HepG2 (cell line): ENCODE results near the gene TUBB4B. TPM values are rescaled to one million over a fixed set of nuclear protein-coding genes. Genes with fewer than 3 reads are reported as not detected.

Experiments
- BATF2 ChIP-seq: sonication (generic); formaldehyde crosslinking; IDR thresholded peaks from 2 replicates; pipeline ENCODE4 v1.8.0; 2022; ENCODE audit warnings: mild to moderate bottlenecking, missing genetic modification reagents, moderate library complexity
- ELF1 ChIP-seq: sonication (generic); formaldehyde crosslinking; IDR thresholded peaks from 2 replicates; pipeline ENCODE4 v1.4.0; 2020; ENCODE audit warnings: missing genetic modification reagents
- GATAD1 ChIP-seq: IDR thresholded peaks from 2 replicates; pipeline ENCODE4 v1.6.1; 2016; ENCODE audit warnings: missing genetic modification reagents, missing compliant biosample characterization
- KDM2A ChIP-seq: sonication (generic); formaldehyde crosslinking; IDR thresholded peaks from 2 replicates; pipeline ENCODE4 v1.4.0; 2020; ENCODE audit warnings: low read depth, missing genetic modification reagents, borderline replicate concordance
- KMT2B ChIP-seq: IDR thresholded peaks from 2 replicates; pipeline ENCODE4 v1.6.1; 2016; ENCODE audit warnings: missing genetic modification reagents, missing compliant biosample characterization
- MEIS1 ChIP-seq: sonication (generic); formaldehyde crosslinking; IDR thresholded peaks from 2 replicates; pipeline ENCODE4 v1.9.0; 2021; ENCODE audit warnings: mild to moderate bottlenecking, missing genetic modification reagents, moderate library complexity, borderline replicate concordance
- MLXIP ChIP-seq: sonication (generic); formaldehyde crosslinking; IDR thresholded peaks from 2 replicates; pipeline ENCODE4 v1.9.0; 2021; ENCODE audit warnings: missing genetic modification reagents, borderline replicate concordance
- MYC ChIP-seq: sonication (generic); formaldehyde crosslinking; IDR thresholded peaks from 2 replicates; pipeline ENCODE4 v1.9.0; 2021; ENCODE audit warnings: missing genetic modification reagents, borderline replicate concordance
- RXRA ChIP-seq: sonication (generic); formaldehyde crosslinking; IDR thresholded peaks from 2 replicates; pipeline ENCODE4 v1.5.1; 2020; ENCODE audit warnings: missing genetic modification reagents
- SAP130 ChIP-seq: IDR thresholded peaks from 2 replicates; pipeline ENCODE4 v1.6.1; 2016; ENCODE audit warnings: low read depth
- SMAD1 ChIP-seq: sonication (generic); formaldehyde crosslinking; IDR thresholded peaks from 2 replicates; pipeline ENCODE4 v1.4.0; 2020; ENCODE audit warnings: missing genetic modification reagents, low read depth, mild to moderate bottlenecking, borderline replicate concordance
- TBP ChIP-seq: sonication (generic); formaldehyde crosslinking; IDR thresholded peaks from 2 replicates; pipeline ENCODE4 v1.5.0; 2020; ENCODE audit warnings: missing genetic modification reagents
- THAP9 ChIP-seq: sonication (generic); formaldehyde crosslinking; IDR thresholded peaks from 2 replicates; pipeline ENCODE4; 2020; ENCODE audit warnings: missing genetic modification reagents, mild to moderate bottlenecking, borderline replicate concordance
- WIZ ChIP-seq: sonication (generic); formaldehyde crosslinking; IDR thresholded peaks from 2 replicates; pipeline ENCODE4 v1.5.1; 2020; ENCODE audit warnings: mild to moderate bottlenecking, missing genetic modification reagents
- ZFAT ChIP-seq: sonication (generic); formaldehyde crosslinking; conservative IDR thresholded peaks from 2 replicates; pipeline ENCODE4 v1.8.1; 2023; ENCODE audit warnings: missing genetic modification reagents, inconsistent platforms
- ZNF607 ChIP-seq: sonication (generic); formaldehyde crosslinking; IDR thresholded peaks from 2 replicates; pipeline ENCODE4 v1.5.1; 2020; ENCODE audit warnings: missing genetic modification reagents, mild to moderate bottlenecking, borderline replicate concordance
- ZNF660 ChIP-seq: sonication (generic); formaldehyde crosslinking; IDR thresholded peaks from 2 replicates; pipeline ENCODE4 v1.5.1; 2020; ENCODE audit warnings: mild to moderate bottlenecking, low read depth, missing genetic modification reagents, borderline replicate concordance
- polyA plus RNA-seq, 8 experiments: library from polyadenylated mRNA; depleted of rRNA in 3 of 8; stranded (reverse) in 7 of 8; unstranded in 1 of 8; fragments of >200 nt; fragmentation: Illumina TruSeq in 4 of 8; extraction: Trizol in 4 of 8; gene quantifications; 2 replicates each; pipeline versions ENCODE4 v1.2.1 to v1.2.3, GENCODE V29; 2011 to 2016; ENCODE audit warnings: low read depth in 4 of 8, missing spikeins in 1 of 8, mixed read lengths in 1 of 8; ENCODE audit not compliant: insufficient read depth in 1 of 8
- total RNA-seq, 5 experiments: library from RNA; depleted of rRNA; stranded (reverse); fragments of >200 nt; fragmentation: Illumina TruSeq; extraction: Trizol; gene quantifications; 2 replicates each; pipeline ENCODE4 v1.2.3, GENCODE V29; 2016; ENCODE audit warnings: low read depth in 1 of 5

Gene TUBB4B
- total and polyA plus RNA-seq, 2 of the 13 experiments (the other 11 are each of a cell fraction or from before 2014, with no cell fraction given): 182 to 412 TPM

- TF ChIP-seq MLXIP (CRISPR knock-in tag): 0 out of 2 replicates have a peak, but pooled peaks have one; percentile 26
- peak; percentile 61; the same call in 1 of the 2 replicates for TF ChIP-seq MEIS1 (CRISPR knock-in tag)
- no peak for TF ChIP-seq SMAD1 (CRISPR knock-in tag)
- TF ChIP-seq SAP130 (CRISPR knock-in tag): peak; percentile 7; the same call in 1 of the 2 replicates
- no peak for TF ChIP-seq ZNF660 (CRISPR knock-in tag)
- 0 out of 2 replicates have a peak, but pooled peaks have one; percentile 9 for TF ChIP-seq ZNF607
- TF ChIP-seq KDM2A: peak; percentile 81
- TF ChIP-seq ELF1 (CRISPR knock-in tag): peak; percentile 73
- peak; percentile 83 for TF ChIP-seq GATAD1 (CRISPR knock-in tag)
- 0 out of 2 replicates have a peak, but pooled peaks have one; percentile 17 for TF ChIP-seq KMT2B (CRISPR knock-in tag)
- 0 out of 2 replicates have a peak, but pooled peaks have one; percentile 42 for TF ChIP-seq MYC (CRISPR knock-in tag)
- peak; percentile 50; the same call in 1 of the 2 replicates for TF ChIP-seq THAP9
- 0 out of 2 replicates have a peak, but pooled peaks have one; percentile 75 for TF ChIP-seq BATF2 (CRISPR knock-in tag)
- peak; percentile 53; the same call in 1 of the 2 replicates for TF ChIP-seq RXRA
- no peak for TF ChIP-seq TBP (CRISPR knock-in tag)
- TF ChIP-seq ZFAT (CRISPR knock-in tag): no peak
- 0 out of 2 replicates have a peak, but pooled peaks have one; percentile 28 for TF ChIP-seq WIZ (CRISPR knock-in tag)
These were observed 17.8 kb upstream of the TUBB4B start (continued) for GRCh38 chr9:137223078-137223970.
